ENCODE measurements around the gene CRNKL1.

The CRNKL1 gene

GRCh38 chr20:19987046-19987445, 65.2 kb downstream of the CRNKL1 start:
- no peak overlapping the region for H3K27ac ChIP-seq
- TF ChIP-seq ZFX (IDR thresholded peaks at IDR 0.05): no peak

- no peak overlapping the region for H3K27ac ChIP-seq
- TF ChIP-seq ZFX (IDR thresholded peaks at IDR 0.05) (no peak), CTCF (conservative IDR thresholded peaks at IDR 0.05) (no peak)
Observed at GRCh38 chr20:19986419-19986818, 65.8 kb downstream of the CRNKL1 start.

Measured in C4-2B (cell line).